Osteoblast (primary cell): ENCODE data around the gene MSX1. TPM values are rescaled to one million over a fixed set of nuclear protein-coding genes. Genes with fewer than 3 reads are reported as not detected.

Source experiments
- DNase-seq: peaks from one replicate; pipeline ENCODE4 v3.0.0; 2011; ENCODE audit warnings: low spot score, mixed read lengths; ENCODE audit not compliant: insufficient read length; ENCODE audit errors: missing footprints
- H2AFZ ChIP-seq: 2 replicates; pipeline ENCODE4 v1.6.0; 2011; ENCODE audit warnings: mild to moderate bottlenecking, low read length
- H3K27ac ChIP-seq: 2 replicates; pipeline ENCODE4 v1.5.1; 2011; ENCODE audit warnings: mild to moderate bottlenecking, low read depth, low read length, moderate library complexity
- H3K27me3 ChIP-seq: 2 replicates; pipeline ENCODE4 v1.6.0; 2012; ENCODE audit warnings: mild to moderate bottlenecking, control low read depth, inconsistent platforms, low read length, moderate library complexity; ENCODE audit not compliant: insufficient read depth
- H3K36me3 ChIP-seq: 2 replicates; pipeline ENCODE4 v1.5.1; 2011; ENCODE audit warnings: mild to moderate bottlenecking, low read length, control low read depth, moderate library complexity; ENCODE audit not compliant: insufficient read depth
- H3K4me1 ChIP-seq: 2 replicates; pipeline ENCODE4 v1.5.1; 2011; ENCODE audit warnings: mild to moderate bottlenecking, low read length, control low read depth, moderate library complexity; ENCODE audit not compliant: insufficient read depth
- H3K4me2 ChIP-seq: 2 replicates; pipeline ENCODE4 v1.6.0; 2011; ENCODE audit warnings: mild to moderate bottlenecking, low read length; ENCODE audit not compliant: insufficient read depth
- H3K4me3 ChIP-seq: fragments of 200-600 bp; sonication (generic); 3 replicates; pipeline ENCODE4 v1.5.1; 2012; ENCODE audit warnings: mild to moderate bottlenecking, low read length, inconsistent platforms; ENCODE audit not compliant: insufficient read depth
- H3K79me2 ChIP-seq: 2 replicates; pipeline ENCODE4 v1.6.0; 2012; ENCODE audit warnings: mild to moderate bottlenecking, low read length, control low read depth, inconsistent platforms; ENCODE audit not compliant: insufficient read depth
- H3K9me3 ChIP-seq: 2 replicates; pipeline ENCODE4 v1.5.1; 2011; ENCODE audit warnings: low read depth, low read length, control low read depth
- H4K20me1 ChIP-seq: 2 replicates; pipeline ENCODE4 v1.6.0; 2012; ENCODE audit warnings: mild to moderate bottlenecking, low read length, control low read depth; ENCODE audit not compliant: insufficient read depth
- total RNA-seq: library from RNA; depleted of rRNA; stranded (reverse); fragments of >200 nt; gene quantifications from 2 replicates; pipeline ENCODE4 v1.2.3, GENCODE V29; 2012
- TF ChIP-seq, protein P1 (sequence below): IDR thresholded peaks from 2 replicates; pipeline ENCODE4 v1.5.1; 2011; ENCODE audit warnings: mild to moderate bottlenecking, low read depth, low read length, moderate library complexity; ENCODE audit errors: extremely low read depth

Gene MSX1
- total RNA-seq, 1 donor, result 2.9 TPM

GRCh38 chr4:4845027-4845426 lies 14.4 kb upstream of the MSX1 start:
- H3K9me3 ChIP-seq, result no peaks in the 10 kb centered on the region
- no peak overlapping the region for H3K4me2 ChIP-seq
- DNase-seq, result no peak
- no peaks in the 10 kb centered on the region for H3K4me1 ChIP-seq
- H4K20me1 ChIP-seq, result no peaks in the 10 kb centered on the region
- H2AFZ ChIP-seq, result no peak overlapping the region
- no peak overlapping the region for H3K27ac ChIP-seq
- H3K4me3 ChIP-seq, result no peak overlapping the region
- no peaks in the 10 kb centered on the region for H3K79me2 ChIP-seq
- no peaks in the 10 kb centered on the region for H3K27me3 ChIP-seq
- TF ChIP-seq, protein P1, sequence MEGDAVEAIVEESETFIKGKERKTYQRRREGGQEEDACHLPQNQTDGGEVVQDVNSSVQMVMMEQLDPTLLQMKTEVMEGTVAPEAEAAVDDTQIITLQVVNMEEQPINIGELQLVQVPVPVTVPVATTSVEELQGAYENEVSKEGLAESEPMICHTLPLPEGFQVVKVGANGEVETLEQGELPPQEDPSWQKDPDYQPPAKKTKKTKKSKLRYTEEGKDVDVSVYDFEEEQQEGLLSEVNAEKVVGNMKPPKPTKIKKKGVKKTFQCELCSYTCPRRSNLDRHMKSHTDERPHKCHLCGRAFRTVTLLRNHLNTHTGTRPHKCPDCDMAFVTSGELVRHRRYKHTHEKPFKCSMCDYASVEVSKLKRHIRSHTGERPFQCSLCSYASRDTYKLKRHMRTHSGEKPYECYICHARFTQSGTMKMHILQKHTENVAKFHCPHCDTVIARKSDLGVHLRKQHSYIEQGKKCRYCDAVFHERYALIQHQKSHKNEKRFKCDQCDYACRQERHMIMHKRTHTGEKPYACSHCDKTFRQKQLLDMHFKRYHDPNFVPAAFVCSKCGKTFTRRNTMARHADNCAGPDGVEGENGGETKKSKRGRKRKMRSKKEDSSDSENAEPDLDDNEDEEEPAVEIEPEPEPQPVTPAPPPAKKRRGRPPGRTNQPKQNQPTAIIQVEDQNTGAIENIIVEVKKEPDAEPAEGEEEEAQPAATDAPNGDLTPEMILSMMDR, result no peak
- H3K36me3 ChIP-seq, result no peaks in the 10 kb centered on the region

DNA sequence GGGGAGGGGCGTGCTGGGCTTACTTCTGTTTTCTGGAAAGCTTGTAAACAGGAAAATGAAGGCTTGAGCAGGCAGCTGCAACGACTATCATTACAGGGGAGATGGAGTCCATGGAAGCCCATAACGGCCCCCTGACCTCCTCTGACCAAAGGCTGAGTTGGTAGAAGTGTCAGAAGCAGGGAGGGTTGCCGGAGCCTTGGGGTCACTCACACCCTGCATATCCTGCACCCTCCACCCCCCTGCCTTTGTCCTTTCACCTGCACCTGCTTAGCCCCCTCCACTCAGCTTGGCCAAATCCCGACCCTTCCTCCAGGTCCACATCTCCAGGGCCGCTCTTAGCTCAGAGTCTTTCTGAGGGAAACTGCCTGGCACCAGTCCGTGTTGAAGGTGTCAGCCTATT lies 12.5 kb upstream of the MSX1 start:
- Histone ChIP-seq H4K20me1 (no peaks in the 10 kb centered on the region), H3K4me3 (no peak overlapping the region), H3K27me3 (no peaks in the 10 kb centered on the region), H3K4me1 (no peaks in the 10 kb centered on the region), H3K9me3 (no peaks in the 10 kb centered on the region), H3K4me2 (no peak overlapping the region), H3K27ac (no peak overlapping the region), H3K36me3 (no peaks in the 10 kb centered on the region), H3K79me2 (no peaks in the 10 kb centered on the region), H2AFZ (no peak overlapping the region)
- DNase-seq, result no peak
- TF ChIP-seq, protein P1, result no peak

DNA sequence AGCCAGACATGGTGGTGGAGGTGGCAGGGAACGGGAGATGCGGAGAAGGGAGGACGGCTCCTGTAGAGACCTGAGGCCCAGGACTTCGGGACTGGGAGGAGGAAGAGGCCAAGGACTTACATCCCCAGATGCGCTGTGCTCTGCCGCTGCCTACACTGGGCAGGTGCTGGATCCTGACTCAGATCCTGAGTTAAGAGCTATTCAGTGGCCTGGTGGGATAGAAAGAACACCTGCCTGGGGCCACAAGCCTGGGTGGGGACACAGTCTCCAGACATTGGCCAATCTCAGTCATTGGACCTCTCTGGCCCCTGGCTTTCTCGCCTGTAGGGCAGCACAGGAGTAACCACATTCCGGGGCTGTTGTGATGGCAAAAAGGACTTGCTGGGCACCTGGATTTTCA lies 10.9 kb upstream of the MSX1 start:
- no peaks in the 10 kb centered on the region for H3K9me3 ChIP-seq
- H3K4me1 ChIP-seq, result peaks cover 13% of the 10 kb centered on the region
- H3K27me3 ChIP-seq, result peaks cover 2% of the 10 kb centered on the region
- H2AFZ ChIP-seq, result no peak overlapping the region
- no peaks in the 10 kb centered on the region for H3K36me3 ChIP-seq
- no peaks in the 10 kb centered on the region for H4K20me1 ChIP-seq
- no peak overlapping the region for H3K4me3 ChIP-seq
- no peaks in the 10 kb centered on the region for H3K79me2 ChIP-seq
- H3K4me2 ChIP-seq, result no peak overlapping the region
- TF ChIP-seq, protein P1, result no peak
- H3K27ac ChIP-seq, result no peak overlapping the region
- no peak for DNase-seq

- no peaks in the 10 kb centered on the region for H3K9me3 ChIP-seq
- H3K4me1 ChIP-seq, result peaks cover 14% of the 10 kb centered on the region
- H4K20me1 ChIP-seq, result no peaks in the 10 kb centered on the region
- no peaks in the 10 kb centered on the region for H3K79me2 ChIP-seq
- H3K27me3 ChIP-seq, result peaks cover 6% of the 10 kb centered on the region
- H3K4me2 ChIP-seq, result no peak overlapping the region
- no peak for DNase-seq
- H3K36me3 ChIP-seq, result no peaks in the 10 kb centered on the region
- TF ChIP-seq, protein P1, result no peak
- H2AFZ ChIP-seq, result no peak overlapping the region
- H3K27ac ChIP-seq, result no peak overlapping the region
- H3K4me3 ChIP-seq, result no peak overlapping the region
Observed at GRCh38 chr4:4849106-4849505, 10.4 kb upstream of the MSX1 start.
